ENCODE measurements around the gene CPT2. TPM values are rescaled to one million over a fixed set of nuclear protein-coding genes. Genes with fewer than 3 reads are reported as not detected.

The CPT2 gene
- total RNA-seq, 1 donor from 2014 or later = 24.8 TPM

- intact Hi-C loops (cut with DNase I) = loop anchor here (10.0 kb wide), 2 partner anchors 174 to 364 kb away; no protein-coding TSS in a partner anchor
- no peak for DNase-seq (ENCODE audit: low spot score in 2 of 2)
- Histone ChIP-seq H3K9me3 (no peaks in the 10 kb centered on the region), H3K27ac (no peak overlapping the region), H3K4me3 (no peak overlapping the region), H3K4me1 (no peaks in the 10 kb centered on the region), H3K36me3 (no peaks in the 10 kb centered on the region), H3K27me3 (no peaks in the 10 kb centered on the region)
- TF ChIP-seq, protein P1, sequence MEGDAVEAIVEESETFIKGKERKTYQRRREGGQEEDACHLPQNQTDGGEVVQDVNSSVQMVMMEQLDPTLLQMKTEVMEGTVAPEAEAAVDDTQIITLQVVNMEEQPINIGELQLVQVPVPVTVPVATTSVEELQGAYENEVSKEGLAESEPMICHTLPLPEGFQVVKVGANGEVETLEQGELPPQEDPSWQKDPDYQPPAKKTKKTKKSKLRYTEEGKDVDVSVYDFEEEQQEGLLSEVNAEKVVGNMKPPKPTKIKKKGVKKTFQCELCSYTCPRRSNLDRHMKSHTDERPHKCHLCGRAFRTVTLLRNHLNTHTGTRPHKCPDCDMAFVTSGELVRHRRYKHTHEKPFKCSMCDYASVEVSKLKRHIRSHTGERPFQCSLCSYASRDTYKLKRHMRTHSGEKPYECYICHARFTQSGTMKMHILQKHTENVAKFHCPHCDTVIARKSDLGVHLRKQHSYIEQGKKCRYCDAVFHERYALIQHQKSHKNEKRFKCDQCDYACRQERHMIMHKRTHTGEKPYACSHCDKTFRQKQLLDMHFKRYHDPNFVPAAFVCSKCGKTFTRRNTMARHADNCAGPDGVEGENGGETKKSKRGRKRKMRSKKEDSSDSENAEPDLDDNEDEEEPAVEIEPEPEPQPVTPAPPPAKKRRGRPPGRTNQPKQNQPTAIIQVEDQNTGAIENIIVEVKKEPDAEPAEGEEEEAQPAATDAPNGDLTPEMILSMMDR (IDR thresholded peaks at IDR 0.05) = no peak
Measured at GRCh38 chr1:53189061-53189460, 7.6 kb upstream of the CPT2 start.

GRCh38 chr1:53190210-53190611 is 6.4 kb upstream of the CPT2 start:
- Histone ChIP-seq H3K27ac (no peak overlapping the region), H3K36me3 (no peaks in the 10 kb centered on the region), H3K27me3 (no peaks in the 10 kb centered on the region), H3K9me3 (no peaks in the 10 kb centered on the region), H3K4me3 (no peak overlapping the region), H3K4me1 (no peaks in the 10 kb centered on the region)
- no peak for DNase-seq (ENCODE audit: low spot score in 2 of 2)
- intact Hi-C loops (cut with DNase I) = loop anchor here (10.0 kb wide), 2 partner anchors 485 to 825 kb away; partner anchors contain the start of gene CC2D1B
- TF ChIP-seq, protein P1 (IDR thresholded peaks at IDR 0.05) = no peak

DNA sequence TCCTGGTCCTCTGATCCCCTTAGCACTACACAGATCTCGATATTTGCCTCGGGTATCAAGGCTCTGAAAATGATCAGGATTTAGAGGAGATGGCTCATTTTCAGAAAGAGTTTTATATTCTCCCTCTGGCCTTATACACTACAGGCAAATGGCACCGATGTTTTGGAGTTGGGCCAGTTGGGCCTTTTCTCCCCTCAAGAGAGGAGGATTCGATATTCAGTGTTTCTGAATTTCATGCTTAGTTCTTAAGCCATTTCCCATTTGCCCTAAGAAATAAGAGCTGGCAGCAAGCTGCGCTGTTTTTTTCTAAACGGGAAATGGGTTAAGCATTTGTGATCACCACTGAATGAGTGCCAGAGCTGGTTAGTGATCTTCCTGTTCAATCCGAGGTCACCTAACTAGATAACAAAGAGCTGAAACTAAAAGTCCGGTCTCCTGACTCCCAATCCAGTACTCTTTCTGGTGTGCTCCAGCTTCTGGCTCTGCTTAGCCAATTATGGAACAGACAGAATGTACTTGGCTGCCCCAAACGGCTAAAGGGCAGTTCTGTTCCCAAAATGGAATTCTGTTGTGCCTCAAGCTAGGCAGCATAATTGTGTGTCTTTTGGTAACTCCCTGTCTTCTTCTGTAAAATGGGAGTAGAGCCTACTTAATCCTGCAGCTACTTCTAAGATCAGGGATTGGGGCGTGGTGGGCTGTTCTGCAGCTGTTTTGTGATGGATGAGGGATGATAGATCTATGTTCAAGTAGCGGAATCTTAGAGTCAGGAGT is 1.2 kb upstream of the CPT2 start:
- intact Hi-C loops (cut with DNase I) = loop anchor here (1.0 to 10.0 kb wide), 5 partner anchors 25 to 831 kb away; partner anchors contain the start of genes CC2D1B, CZIB and SCP2
- no peaks in the 10 kb centered on the region for H3K9me3 ChIP-seq
- DNase-seq (ENCODE audit: low spot score in 2 of 2) = no peak
- H3K4me3 ChIP-seq = peak overlapping the region in 1 of 2 donors; percentile 100
- TF ChIP-seq, protein P1 (IDR thresholded peaks at IDR 0.05) = no peak
- no peaks in the 10 kb centered on the region for H3K36me3 ChIP-seq
- H3K27ac ChIP-seq = peak overlapping the region; percentile 99 to 100
- H3K27me3 ChIP-seq = no peaks in the 10 kb centered on the region
- H3K4me1 ChIP-seq = peaks cover 0 to 18% of the 10 kb centered on the region in 2 donors

DNA sequence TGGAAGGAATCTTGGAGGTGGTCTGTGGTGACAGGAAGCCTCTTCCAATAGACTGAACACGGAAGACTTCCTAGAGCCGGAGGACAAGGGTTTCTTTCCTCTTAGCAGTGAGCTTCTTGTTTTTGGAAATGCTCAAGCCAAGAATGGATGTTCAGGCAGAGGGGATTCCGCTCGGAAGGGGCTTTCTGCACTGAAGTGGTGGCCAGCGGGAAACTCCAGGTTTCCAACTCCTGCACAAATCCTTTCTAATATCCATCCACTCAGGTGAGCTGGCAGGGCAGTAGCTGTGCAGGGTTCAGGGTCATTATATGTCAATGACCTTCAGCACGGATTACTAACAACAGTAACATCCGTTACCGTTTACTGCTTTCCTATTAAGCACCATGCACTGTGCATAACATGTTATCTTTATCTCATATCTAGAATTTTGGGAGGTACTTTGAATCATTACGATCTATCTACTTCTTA is 573 bp upstream of the CPT2 start:
- DNase-seq (ENCODE audit: low spot score in 2 of 2) = no peak
- H3K4me1 ChIP-seq = peaks cover 0 to 18% of the 10 kb centered on the region in 2 donors
- peak overlapping the region; percentile 99 to 100 for H3K27ac ChIP-seq
- peak overlapping the region; percentile 89 to 100 for H3K4me3 ChIP-seq
- peaks cover 0 to 4% of the 10 kb centered on the region in 2 donors for H3K36me3 ChIP-seq
- H3K9me3 ChIP-seq = no peaks in the 10 kb centered on the region
- intact Hi-C loops (cut with DNase I) = loop anchor here (1.0 to 10.0 kb wide), 5 partner anchors 24 to 831 kb away; partner anchors contain the start of genes CC2D1B, CZIB and SCP2
- H3K27me3 ChIP-seq = no peaks in the 10 kb centered on the region
- TF ChIP-seq, protein P1 (IDR thresholded peaks at IDR 0.05) = no peak

- Histone ChIP-seq H3K9me3 (no peaks in the 10 kb centered on the region), H3K27ac (peak overlapping the region; percentile 99 to 100), H3K27me3 (no peaks in the 10 kb centered on the region), H3K4me1 (peaks cover 0 to 18% of the 10 kb centered on the region in 2 donors), H3K4me3 (peak overlapping the region; percentile 89 to 100), H3K36me3 (peaks cover 5 to 18% of the 10 kb centered on the region in 2 donors)
- intact Hi-C loops (cut with DNase I) = loop anchor here (1.0 to 10.0 kb wide), 5 partner anchors 41 to 833 kb away; partner anchors contain the start of genes CC2D1B, MAGOH and SCP2
- DNase-seq (ENCODE audit: low spot score in 2 of 2) = no peak
- TF ChIP-seq, protein P1 (IDR thresholded peaks at IDR 0.05) = no peak
Measured at GRCh38 chr1:53197291-53198200, 922 bp downstream of the CPT2 start.
